Hippocampal formation (tissue), 2 donors: ENCODE measurements around the gene MRGPRG.

Source experiments
- DNase-seq, 2 donors: peaks; one replicate each; lab custom pipeline; 2025; lab: John Stamatoyannopoulos, UW

Gene MRGPRG

DNA sequence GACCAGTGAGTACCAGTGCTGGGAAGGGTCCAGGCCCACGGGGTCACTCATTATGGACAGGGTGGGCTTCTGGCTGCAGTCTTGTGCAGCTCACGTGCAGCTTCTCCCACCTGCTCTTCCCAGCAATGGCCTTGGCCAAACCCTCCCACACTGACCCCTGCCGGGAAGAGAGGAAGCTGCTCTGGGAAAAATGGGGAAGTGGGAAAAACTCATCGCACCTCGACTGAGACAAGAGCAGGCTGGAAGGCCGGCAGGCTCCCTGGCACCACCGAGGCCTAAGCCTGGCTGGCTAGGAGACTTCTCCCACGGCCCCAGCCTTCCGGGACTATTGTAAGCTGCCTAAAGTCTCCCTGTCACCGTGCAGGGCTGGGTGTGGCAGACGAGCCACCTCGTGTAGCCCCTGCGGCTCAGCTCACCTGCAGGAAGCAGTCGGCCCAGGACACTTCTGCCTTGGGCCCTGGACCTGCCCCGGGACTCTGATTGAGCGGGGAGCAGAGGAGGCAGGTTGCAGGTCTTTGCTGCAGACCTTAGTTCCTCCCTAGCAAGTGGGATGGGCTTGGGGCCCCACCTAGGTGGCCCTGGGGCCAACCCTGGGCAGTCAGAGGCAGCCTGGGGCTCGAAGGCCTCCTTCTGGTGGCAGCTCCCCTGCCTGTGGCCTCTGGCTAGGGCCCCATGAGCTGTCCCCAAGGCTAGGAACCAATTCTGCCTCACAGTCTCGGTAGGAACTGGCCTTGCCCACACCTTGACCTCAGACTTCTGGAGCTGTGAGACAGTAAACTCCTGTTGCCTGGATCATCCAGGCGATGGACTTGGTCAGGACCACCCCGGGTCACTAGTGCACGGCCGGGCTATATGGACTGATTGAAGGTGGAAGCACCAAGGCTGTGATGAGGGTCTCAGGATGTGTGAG lies 23.1 kb downstream of the MRGPRG start:
- no peak for DNase-seq

DNA sequence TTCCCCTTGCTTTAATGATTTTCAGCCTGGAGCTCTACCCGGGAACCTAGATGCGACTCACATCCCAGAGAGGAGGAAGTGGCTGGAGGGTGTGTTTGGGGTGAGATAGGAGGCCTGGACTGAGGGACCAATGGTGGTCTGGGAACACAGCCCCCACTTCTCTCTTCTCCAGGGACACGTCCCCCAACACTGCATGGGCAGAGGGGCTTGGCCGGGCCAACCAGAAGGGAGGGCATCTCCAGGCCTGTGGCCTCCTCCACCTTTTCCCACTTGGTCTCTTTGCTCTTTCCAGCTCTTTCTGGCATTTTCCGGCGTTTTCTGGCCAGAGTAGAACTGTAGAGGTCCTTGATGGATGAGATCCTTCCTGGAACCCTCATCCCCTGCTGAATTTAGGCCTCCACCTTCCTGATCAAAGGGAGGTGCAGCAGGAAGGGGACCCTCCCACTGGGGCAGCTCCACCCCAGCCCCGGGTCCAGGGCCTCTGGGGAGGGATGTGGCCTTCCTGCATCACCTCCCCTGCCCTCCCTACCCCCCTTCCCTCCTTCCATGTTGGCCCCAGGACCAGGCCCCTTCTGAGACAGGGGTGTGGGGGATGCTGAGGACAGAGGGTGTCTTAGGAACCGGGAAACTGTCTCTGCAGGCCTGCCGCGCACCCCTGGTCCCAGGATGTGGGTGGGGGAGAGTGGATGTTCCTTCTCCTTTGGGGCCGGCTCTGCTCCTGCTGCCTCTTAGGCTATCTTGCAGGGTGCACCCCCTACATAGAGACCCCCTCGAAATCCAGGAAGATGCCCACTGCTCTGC lies 24.4 kb downstream of the MRGPRG start:
- no peak for DNase-seq

DNA sequence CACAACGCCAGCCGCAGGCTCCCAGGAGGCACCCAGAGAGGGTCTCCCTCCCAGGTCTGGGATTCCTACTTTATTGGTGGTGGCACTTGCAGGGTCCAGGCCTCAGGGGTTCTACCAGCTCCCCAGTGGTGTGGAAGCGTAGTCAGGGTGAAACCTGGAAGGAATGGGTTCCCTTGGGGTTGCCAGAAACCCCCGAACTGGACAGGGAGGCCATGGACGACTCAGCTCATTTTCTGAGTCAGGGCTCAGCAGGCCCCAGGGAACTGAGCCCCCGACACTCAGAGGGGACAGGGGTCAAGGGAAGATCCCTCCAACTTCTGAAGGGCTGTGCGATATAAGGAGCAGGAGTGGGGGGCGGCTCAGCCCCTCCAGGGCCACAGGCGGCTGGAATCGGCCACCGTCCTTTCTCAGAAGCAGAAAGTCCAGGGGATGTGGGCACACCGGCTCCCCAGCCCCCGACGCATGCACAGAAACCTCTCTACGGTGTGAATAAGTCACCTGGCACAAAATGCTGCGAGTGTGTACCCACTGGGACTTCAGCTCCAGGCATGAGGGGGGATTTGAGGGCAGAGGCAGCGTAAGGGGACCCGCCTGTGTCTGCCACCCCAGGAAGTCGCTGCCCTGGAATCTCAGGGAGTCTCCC lies 25.1 kb downstream of the MRGPRG start:
- DNase-seq = no peak

DNA sequence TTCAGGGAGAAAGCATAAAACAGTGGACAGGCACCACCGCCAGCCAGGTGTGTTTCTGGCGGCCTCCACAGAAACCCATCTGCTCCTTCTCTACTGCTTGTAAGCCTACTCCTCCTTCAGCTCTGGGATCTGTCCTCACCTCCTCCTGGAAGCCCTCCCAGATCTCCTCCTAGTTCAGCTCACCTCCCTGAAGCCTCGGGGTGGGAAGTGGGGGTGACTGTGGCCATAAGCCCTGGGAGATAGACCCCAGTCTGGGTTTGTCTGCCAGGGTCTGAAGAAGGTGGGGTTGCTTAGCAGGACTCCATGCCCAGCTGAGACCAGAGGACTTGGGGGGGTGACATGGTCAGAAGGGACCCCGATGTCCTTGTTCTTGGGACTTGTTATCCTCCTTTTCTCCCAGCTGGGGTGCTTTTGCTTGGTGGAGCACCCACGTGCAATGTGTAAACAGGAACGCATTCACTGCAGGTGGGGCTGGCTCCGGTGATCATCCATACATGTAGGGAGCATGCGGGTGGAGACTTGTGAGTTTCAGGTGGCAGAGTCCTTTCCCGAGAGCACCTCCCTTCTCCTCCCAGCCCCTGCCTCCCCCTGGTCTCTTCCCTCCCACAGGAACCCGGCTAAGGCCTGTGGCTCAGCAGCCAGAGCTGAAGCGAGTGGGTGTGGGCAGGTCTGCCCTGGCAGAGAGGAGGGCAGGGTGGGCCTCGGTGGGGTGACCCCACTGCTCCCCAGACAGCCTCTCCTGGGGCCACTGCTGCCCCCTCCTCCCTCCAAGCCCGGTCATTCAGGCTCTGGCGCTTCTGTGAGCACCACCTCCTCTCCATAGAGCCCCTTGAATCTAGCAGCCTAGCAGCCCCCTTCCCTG lies 25.9 kb downstream of the MRGPRG start:
- no peak for DNase-seq

DNA sequence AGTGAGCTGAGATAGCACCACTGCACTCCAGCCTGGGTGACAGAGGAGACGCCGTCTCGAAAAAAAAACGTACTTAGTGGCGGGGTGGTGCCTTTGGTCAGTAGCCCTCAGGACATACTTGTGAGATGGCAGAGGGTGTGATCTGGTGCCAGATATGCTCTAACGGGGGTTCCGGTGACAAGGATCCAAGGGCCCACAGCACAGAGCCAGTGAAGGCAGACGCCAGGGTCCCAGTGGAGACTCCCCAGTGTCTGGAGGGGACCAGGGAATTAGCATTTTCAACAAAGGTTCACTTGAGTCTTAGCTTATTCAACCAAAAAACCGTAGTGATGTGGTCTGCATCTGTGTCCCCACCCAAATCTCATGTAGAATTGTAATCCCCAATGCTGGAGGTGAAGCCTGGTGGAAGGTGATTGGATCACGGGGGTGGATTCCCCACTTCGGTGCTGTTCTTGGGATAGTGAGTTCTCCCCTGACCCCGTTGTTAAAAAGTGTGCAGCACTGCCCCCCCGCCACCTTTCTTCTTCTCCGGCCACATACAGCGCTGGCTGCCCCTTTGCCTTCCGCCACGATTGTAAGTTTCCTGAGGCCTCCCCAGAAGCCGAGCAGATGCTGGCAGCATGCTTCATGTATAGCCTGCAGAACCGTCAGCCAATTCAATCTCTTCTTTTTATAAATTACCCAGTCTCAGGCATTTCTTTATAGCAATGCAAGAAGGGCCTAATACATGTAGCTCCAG lies 26.9 kb downstream of the MRGPRG start:
- no peak for DNase-seq

DNA sequence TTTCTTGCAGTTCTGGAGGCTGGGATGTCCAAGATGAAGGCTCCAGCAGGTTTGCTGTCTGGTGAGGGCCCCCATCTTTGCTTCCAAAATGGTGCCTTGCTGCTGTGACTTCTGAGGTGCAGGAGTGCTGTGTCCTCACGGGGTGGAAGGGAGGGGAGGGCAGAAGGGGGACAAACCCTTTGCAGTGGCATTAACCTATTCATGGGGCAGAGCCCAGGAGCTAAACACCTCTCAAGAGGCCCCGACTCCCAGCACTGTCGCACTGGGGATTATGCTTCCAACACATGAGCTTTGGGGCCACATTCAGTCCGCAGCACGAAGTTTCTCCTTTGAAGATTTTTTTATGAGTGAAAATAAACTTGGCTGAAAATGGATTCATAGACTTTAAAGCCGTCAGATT lies 28.0 kb downstream of the MRGPRG start:
- no peak for DNase-seq

DNA sequence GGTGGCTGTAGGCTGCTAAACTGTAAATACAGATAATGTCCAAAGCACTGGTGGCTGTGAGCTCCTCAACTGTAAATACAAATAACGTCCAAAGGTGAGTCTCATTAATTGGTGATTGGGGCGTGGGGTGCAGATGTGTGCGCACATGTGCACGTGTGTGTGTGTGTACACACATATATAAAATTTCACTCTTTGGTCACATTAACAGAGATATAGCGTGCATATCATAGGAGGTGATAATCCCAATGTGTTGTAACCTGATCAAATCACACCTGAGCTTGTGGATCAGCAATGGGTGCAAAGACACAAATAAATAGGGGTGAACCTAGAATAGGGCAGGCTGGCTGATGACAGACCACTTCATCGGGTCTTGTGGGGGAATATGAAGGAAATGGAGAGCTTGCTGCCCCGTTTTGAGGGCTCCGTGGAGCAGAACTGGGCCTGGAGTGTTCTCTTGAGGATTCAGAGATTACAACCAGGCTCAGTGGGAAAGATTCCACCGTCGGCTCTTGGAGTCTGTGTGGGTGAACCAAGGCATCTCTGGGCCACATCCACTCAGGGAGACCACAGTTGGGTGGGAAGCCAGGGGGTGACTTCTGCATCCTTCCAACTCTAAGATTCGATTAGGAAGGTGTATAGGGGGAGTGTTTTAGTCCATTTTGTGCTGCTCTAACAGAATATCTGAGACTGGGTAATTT lies 28.6 kb downstream of the MRGPRG start:
- no peak for DNase-seq

DNA sequence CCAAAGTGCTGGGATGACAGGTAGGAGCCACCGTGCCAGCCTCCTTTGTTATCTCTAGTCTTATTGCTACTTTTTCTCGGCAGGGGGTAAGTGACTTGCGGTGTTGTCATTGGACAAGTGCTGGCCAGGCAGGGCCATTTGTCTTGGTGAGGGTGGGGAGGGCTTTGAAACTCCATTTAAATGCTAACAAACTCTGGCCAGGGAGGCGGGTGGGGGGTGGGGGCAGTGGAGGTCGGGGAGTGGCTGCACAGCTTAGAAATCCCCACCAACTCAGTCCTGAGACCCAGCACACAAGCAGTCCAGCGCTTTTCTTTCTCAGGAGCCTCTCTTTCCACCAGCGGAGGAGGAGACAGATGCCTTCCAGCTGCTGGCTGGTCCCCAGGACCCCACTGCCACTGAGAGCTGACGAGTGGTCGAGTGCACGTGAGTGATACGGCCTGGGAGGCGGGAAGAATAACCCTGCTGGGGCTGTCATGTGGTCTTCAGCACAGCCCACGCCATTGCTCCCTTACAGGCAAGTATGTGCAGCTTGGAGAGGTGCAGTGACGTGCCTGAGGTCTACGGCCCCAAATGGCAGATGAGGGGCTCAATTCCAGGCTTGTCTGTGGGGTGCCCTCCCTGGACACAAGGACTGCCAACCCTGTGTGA lies 29.3 kb downstream of the MRGPRG start:
- DNase-seq = no peak

DNA sequence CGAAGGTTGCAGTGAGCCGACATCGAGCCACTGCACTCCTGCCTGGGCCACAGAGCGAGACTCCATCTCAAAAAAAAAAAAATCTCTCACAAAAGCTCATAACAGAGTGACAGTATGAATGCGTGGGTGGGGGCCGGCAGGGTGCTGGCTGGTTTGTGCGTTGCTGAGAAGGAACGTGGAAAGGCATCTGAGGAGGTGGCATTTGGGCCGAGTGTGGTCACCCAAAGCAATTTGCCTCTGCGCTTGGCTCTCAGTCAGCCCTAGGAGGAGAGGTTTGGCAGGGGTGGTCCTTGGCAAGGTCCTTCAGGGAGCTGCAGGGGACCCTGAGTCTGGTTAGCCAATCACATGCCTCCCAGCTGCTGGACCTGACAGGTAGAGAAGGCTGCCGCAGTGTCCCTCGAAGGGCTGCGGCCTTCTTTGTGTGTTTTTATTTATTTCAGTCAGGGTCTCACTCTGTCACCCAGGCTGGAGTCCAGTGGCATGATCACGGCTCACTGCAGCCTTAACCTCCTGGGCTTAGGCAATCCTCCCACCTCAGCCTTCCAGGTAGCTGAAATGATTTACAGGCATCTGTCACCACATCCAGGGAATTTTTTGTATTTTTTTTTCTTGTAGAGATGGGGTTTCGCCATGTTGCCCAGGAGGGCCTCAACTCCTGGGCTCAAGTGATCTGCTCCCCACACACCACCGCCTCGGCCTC lies 30.0 kb downstream of the MRGPRG start:
- DNase-seq = no peak

DNA sequence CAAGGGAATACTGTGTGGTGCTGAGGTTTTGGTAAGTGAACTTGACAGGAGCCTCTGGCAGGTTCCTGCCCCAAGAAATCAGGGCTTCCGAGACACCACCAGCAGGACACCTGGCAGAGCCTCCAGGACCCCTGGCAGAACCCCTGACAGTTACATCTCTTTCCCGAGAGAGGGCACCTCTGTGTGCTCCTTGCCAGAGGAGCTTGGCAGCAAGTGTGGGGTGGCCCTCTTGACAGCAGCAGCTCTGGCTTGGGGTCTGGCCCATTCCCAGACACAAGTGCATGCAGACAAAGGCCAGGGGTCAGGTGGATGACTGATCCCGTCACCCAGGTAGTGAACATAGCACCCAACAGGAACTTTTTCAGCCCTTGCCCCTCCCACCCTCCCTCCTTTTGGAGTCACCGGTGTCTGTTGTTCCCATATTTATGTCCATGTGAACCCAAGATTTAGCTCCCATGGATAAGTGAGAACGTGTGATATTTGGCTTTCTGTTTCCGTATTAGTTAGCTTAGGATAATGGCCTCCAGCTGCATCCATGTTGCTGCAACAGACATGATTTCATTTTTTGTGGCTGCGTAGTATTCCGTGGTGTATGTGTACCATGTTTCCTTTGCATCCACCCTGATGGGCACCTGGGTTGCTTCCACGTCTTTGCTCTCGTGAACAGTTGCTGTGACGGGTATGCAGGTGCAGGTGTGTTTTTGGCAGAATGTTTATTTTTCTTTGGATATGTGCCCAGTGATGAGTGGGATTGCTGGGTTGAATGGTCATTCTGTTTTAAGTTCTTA lies 32.3 kb downstream of the MRGPRG start:
- DNase-seq = no peak

DNA sequence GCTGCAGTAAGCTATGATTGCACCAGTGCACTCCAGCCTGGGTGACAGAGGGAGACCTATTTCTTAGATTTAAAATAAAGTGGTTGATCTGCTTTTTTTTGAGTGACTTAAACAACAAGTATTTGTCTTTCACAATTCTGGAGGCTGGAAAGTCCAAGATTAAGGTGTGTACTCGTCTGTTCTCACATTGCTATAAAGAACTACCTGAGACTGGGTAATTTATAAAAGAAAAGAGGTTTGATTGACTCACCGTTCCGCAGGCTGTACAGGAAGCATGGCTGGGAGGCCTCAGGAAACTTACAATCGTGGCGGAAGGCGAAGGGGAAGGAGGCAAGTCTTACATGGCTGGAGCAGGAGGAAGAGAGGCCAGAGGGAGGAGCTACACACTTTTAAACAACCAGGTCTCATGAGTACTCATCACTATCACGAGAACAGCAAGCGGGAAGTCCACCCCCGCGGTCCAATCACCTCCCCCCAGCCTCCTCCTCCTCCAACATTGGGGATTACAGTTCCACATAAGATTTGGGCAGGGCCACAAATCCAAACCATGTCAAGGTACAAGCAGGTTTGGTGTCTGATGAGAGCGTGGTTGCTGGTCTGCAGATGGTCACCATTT lies 33.8 kb downstream of the MRGPRG start:
- DNase-seq = no peak

DNA sequence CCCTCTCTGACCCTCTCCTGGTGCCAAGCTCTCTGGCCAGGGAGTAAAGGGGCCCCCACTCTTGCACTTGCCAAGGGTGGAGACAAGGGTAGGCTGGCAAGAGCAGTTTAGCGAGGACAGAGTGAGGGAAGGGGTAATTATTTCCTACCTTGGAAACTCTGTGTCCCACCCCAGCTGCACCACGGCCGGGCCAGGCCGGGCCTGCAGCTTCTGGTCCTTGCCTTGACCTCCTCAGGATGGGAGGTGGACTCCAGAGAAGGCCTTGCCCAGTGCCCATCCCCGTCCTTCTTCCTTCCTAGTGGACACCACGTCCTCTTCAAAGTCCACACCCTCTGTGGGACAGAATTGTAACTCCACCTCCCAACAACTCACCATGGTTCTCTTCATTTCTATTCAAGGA lies 35.1 kb downstream of the MRGPRG start:
- no peak for DNase-seq

DNA sequence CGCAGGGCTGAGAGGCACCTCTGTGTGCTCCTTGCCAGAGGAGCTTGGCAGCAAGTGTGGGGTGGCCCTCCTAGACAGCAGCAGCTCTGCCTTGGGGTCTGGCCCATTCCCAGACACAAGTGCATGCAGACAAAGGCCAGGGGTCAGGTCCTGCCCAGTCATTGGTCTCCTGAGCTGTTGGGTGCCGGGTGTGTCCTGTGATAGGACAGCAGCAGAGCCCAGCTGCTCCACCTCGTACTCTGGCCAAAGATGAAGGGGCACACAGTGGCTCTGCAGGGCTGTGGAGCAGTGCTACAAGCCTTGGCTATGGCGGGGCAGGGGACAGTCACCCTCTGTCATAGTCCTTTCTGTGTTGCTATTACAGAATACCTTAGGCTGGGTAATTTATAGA lies 36.2 kb downstream of the MRGPRG start:
- no peak for DNase-seq

DNA sequence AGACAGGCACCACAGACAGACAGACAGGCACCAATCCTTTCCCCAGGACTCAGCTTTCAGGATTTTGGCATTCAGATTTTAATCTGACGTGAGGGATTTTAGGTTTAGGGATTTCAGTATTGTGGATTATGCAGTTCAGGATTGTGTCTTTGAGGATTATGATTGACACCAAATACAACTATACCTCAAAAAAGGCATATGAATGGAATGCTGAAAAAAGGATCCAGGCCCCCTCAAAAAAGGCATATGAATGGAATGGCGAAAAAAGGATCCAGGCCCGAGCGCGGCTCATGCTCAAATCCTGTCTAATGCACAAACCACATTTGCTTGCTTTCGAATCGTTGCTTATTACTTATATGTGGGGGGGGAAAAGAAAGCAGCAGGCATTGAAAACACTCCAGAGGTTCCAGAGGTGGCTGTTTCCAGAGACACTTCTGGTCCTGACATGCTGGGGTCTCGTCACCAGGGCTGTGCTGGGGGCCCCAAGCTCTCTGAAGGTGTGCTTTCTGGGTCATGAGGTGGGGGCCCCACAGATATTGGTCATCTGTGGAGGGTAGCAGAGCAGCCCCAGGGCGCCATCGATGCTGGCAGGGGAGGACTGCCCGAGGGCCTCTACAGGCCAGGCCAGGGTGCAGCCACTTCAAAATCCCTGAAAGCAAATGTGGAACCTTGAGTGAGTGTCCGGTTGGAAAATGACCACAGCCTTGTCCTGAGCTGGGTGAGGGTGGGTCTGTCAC lies 36.7 kb downstream of the MRGPRG start:
- no peak for DNase-seq

DNA sequence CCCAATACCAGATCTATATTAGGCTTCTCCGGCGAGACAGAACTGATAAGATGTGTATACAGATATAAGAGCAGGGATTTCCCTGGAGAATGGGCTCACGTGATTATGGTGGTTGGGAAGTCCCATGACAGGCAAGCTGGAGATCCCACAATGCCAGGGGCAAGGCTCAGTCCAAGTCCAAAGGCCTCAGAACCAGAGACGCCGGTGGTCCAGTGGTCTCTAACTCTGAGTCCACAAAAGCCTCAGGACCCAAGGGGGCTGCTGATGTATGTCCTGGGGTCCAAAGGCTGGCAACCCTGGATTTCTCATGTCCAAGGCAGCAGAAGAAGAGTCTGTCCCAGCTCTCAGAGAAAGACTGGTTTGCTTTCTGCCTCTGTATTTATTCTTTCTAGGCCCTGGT lies 37.7 kb downstream of the MRGPRG start:
- DNase-seq = no peak

DNA sequence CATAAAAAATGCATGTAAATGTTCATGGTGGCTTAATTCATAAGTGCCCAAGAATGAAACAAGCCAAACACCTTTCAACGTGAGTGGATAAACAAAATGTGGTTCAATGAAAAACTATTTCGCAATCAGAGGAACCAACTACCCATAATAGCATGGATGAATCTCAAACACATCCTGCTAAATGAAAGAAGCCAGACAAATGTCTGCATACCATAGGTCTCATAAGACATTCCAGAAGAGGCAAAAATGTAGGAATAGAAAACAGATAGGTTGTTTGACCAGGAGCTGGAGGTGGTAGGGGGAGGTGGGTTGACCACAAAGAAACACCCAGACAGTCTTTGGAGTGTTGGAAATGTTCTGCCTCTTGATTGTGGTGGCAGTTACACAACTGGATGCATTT lies 40.3 kb downstream of the MRGPRG start:
- no peak for DNase-seq

DNA sequence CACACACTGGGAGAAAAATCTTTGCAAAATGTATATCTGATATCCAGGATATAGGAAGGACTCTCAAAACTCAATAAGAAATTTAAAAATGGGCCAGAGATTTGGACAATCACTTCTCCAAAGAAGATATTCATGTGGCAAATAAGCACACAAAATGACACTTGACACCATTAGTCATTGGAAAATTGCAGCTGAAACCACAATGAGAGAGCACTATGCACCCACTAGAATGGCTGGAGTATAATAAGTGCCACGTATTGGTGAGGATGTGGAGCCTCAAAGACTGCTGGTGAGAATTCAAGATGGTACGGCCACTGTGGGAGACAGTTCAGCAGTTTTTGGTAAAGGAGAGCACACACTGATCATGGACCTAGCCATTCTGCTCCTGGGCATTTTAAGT lies 40.7 kb downstream of the MRGPRG start:
- no peak for DNase-seq
